Stimulated activated CD8-positive, alpha-beta memory T cell treated with anti-CD3 and anti-CD28 coated beads, Interleukin-12 subunit alpha, Interleukin-12 subunit beta, amount 100 ng/mL, for 24 hours (primary cell): ENCODE results near the gene NLGN4Y.

Source experiments
- DNase-seq: peaks from one replicate; pipeline ENCODE4 v3.0.0-alpha.2; 2020; ENCODE audit errors: extremely low read depth

Gene NLGN4Y

GRCh38 chrY:14524272-14525231 is at the start of gene NLGN4Y:
Gene NLGN4Y (plus strand): TSS chrY:14524529. CDS start chrY:14622120, 97,591 bp downstream.
- DNase-seq: no peak

GRCh38 chrY:14485935-14486334 is 38.4 kb upstream of the NLGN4Y start:
- DNase-seq: no peak

GRCh38 chrY:14490226-14490625 is 34.1 kb upstream of the NLGN4Y start:
- no peak for DNase-seq

GRCh38 chrY:14498071-14498470 is 26.3 kb upstream of the NLGN4Y start:
- no peak for DNase-seq

- DNase-seq: no peak
These were observed 19.7 kb upstream of the NLGN4Y start for GRCh38 chrY:14504592-14504991.

- DNase-seq: no peak
These were observed 1.9 kb upstream of the NLGN4Y start for GRCh38 chrY:14522379-14522950.

GRCh38 chrY:14523491-14524271 is 648 bp upstream of the NLGN4Y start:
- no peak for DNase-seq

- no peak for DNase-seq
These were observed 986 bp downstream of the NLGN4Y start for GRCh38 chrY:14525315-14525714.

GRCh38 chrY:14528361-14528760 is 4.0 kb downstream of the NLGN4Y start:
- no peak for DNase-seq

GRCh38 chrY:14536703-14537102 is 12.4 kb downstream of the NLGN4Y start:
- no peak for DNase-seq

GRCh38 chrY:14543506-14543905 is 19.2 kb downstream of the NLGN4Y start:
- no peak for DNase-seq

GRCh38 chrY:14581294-14581693 is 57.0 kb downstream of the NLGN4Y start:
- DNase-seq: no peak

GRCh38 chrY:14586725-14587124 is 62.4 kb downstream of the NLGN4Y start:
- DNase-seq: no peak

GRCh38 chrY:14601372-14601771 is 77.0 kb downstream of the NLGN4Y start:
- no peak for DNase-seq

- no peak for DNase-seq
These were observed 93.3 kb downstream of the NLGN4Y start for GRCh38 chrY:14617625-14618024.

- DNase-seq: no peak
These were observed 94.2 kb downstream of the NLGN4Y start for GRCh38 chrY:14618513-14618912.

- no peak for DNase-seq
These were observed 103.9 kb downstream of the NLGN4Y start for GRCh38 chrY:14628208-14628607.

GRCh38 chrY:14631676-14632075 is 107.3 kb downstream of the NLGN4Y start:
- DNase-seq: no peak

- DNase-seq: no peak
These were observed 109.4 kb downstream of the NLGN4Y start for GRCh38 chrY:14633718-14634117.

- DNase-seq: no peak
These were observed 110.6 kb downstream of the NLGN4Y start for GRCh38 chrY:14634954-14635353.

- no peak for DNase-seq
These were observed 113.2 kb downstream of the NLGN4Y start for GRCh38 chrY:14637551-14637950.

- no peak for DNase-seq
These were observed 117.5 kb downstream of the NLGN4Y start for GRCh38 chrY:14641853-14642252.
